Stimulated activated CD8-positive, alpha-beta memory T cell treated with anti-CD3 and anti-CD28 coated beads, Interleukin-7, amount 100 ng/mL, for 1 hour (primary cell): ENCODE data around the gene MRPL19.
"Not testable (repeated sequence)": the region's sequence is repeated elsewhere in the genome, so short reads cannot be mapped to it uniquely, and the experiment has no call there.

Source experiments
- DNase-seq, 2 donors: peaks; one replicate each; pipeline ENCODE4 v3.0.0-alpha.2; 2020; ENCODE audit warnings: low read depth in 2 of 2

Gene MRPL19

DNA sequence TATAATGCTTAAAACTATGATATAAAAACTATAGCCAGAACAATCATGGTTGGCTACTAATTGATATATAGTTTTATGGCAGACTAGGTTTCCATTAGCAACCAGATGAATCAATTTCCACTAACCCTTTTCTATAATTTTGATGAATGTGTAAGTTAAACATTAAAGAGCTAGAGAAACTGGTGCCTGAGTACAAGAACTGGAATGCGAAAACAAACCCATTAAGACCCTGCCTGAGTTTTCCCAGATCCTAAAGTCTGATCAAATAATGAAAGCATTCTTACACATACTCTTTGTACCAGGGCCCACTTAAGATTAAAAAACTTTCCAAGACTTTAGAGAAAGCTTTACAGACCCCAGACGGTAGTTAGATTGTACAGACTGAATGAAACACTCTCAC, 21.3 kb downstream of the MRPL19 start:
- no peak for DNase-seq

DNA sequence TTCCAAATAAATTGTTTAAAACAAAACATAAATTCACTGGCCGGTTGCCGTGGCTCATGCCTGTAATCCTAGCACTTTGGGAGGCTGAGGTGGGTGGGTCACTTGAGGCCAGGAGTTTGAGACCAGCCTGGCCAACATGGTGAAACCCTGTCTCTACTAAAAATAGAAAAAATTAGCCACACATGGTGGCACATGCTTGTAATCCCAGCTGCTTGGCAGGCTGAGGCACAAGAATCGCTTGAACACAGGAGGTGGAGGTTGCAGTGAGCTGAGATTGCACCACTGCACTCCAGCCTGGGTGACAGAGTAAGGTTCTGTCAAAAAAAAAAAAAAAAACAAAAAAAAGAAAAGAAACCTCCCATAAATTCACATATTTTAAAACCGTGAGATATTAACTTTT, 28.8 kb downstream of the MRPL19 start:
- not testable (repeated sequence) for DNase-seq

DNA sequence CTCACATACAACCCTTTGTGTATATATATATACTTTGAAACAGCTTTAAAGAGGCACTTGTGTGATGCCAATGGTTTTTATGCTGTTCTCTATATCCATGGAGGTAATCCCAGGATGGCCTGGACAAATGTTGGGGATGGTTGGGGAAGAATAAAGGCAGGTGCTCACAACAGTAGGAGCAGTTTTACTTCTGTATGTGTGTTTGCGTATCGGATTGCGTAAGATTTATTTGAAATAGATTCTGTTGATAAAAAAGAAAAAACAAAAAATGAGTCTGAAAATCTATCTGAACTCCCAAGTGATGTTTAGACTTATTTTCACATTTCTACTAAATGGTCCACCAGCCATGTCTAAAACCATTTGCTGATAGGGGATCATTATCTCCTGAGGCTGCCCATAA, 29.3 kb downstream of the MRPL19 start:
- no peak for DNase-seq

DNA sequence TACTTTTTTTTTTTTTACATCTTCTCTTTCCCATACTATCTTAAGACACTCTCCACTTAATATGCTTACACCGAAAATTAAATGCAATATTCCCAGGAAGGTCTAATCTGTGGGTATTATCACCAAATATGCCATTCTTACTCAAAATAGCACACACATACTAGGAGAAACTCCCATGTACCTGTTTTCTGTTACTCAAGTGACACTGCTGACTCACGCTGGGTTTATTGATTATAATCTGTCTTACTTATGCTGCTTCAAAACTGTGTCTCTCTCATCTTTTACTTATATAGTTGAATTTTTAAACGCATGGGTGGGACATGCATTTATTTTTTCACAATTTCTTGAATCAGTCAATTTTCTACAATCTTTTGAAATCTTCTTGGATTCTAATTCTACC, 29.9 kb downstream of the MRPL19 start:
- DNase-seq = no peak

DNA sequence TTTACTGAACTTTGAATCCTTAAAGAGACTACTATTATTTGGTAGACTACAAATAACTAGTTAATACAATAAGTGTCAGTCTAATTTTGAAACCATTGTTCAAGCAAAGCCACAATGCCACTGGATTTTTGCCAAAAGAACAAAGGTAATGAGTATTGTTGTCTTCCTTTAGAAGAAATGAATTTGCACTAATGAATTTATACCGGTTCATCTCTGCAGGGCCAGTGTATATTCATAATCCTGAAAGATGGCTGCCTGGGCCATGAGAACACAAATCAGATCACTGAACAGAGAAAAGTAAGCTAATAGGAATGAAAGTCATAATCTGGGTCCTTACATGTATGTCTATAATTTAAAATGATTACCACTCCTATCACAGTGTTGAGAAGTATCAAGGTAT, 33.0 kb downstream of the MRPL19 start:
- DNase-seq = no peak

DNA sequence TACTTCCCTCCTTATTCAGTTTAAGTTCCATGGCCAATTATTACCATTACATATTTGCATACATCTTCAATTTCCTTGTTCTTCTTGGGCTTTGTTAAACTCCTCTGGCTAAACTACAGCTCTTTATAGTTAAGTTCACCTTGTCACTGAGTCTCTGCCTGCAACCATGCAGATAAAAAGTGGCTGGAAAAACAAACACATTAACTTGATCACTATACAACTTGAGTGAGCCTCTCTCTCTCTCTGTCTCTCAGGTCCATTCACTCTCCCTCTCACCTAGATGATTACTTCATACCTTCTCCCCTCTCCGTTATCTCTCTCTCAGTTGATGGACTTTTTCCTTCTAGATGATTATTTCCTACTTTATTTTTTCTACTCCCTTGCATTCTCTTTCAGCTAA, 33.8 kb downstream of the MRPL19 start:
- no peak for DNase-seq

DNA sequence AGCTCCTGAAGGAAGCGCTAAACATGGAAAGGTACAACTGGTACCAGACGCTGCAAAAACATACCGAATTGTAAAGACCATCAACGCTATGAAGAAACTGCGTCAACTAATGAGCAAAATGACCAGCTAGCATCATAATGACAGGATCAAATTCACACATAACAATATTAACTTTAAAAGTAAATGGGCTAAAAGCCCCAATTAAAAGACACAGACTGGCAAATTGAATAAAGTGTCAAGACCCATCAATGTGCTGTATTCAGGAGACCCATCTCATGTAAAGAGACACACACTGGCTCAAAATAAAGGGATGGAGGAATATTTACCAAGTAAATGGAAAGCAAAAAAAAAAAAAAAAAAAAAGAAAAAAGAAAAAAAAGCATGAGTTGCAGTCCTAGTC, 36.8 kb downstream of the MRPL19 start:
- not testable (repeated sequence) for DNase-seq

DNA sequence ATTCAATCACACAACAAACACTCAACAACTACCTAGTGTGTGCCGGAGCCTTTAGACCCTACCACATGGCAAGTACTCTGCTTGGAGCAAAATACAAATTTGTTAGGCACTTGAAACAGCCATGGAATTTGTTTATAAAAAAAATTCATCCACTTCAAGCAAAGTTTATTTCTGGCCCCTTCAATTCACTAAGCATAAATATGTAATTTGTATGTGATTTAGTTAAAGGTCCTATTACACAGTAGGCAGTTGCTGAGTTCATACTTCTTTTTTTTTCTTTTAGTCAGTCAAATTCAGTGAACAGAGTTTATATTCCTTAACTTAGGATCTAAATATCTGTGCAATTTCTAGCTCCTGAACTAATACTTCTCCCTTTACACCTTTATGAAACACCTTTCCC, 41.6 kb downstream of the MRPL19 start:
- DNase-seq = no peak

DNA sequence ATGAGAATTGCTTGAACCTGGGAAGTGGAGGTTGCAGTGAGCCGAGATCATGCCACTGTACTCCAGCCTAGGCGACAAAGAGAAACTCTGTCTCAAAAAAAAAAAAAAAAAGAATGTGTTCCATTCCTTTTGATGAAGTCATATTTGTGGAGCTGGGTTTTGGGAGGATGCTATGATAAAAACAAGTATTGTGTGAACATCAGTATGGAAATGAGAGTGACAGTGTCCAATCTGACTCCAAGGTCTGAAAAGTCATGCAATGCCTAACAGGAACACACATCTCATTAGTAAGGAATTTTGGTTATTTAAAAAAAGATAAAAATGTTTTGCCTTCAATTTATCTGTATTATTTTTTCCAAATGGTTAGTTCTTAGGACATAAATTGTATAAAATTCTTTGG, 52.3 kb downstream of the MRPL19 start:
- DNase-seq = no peak

DNA sequence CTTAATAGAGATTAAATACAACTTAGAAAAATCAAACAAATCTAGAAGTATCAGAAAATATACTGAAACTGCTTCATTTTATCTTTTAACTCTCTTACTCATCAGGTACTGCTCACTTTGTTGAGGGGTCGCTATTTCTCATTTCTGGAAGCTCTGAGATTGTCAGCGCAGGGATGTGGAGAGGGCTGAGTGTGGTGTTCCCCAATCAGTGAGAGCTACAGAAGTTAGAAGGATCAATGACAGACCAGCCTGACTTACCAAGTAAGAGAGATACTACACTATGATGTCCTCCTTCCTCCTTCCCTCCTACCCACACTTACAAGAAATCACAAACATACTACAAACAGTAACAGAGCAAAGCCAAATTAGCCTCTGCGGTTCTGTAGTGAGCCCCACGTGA, 56.0 kb downstream of the MRPL19 start:
- no peak for DNase-seq

DNA sequence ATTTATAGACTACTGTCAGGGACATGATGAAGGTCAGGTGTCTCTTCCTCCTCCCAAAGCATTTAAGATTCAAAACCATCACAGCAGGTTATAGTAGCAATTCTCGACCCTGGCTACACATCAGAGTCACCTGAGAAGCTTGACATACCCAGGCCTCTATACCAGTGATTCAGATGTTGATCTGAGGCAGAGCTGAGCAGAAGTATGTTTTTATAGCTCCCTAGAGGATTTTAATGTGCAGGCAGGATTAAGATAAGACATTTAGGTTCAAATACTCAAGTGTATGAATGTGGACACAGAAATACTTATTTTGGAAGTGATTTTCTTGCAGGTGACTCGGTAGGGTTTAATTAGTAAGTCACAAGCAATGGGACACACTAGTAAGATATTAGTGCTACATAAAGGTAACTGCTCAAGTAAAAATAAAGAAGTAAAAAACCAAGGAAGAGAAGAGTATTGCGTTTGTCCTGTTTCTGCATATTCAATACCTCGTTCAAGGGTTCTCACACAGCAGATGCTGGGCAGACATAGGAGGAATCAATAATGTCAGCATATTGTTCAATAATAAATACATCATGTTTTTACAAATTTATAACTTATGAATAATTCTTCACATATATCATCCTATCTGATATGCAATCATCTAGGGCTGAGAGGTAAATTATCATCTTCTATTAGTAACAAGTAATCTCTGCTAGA, 57.2 kb downstream of the MRPL19 start:
- no peak for DNase-seq

DNA sequence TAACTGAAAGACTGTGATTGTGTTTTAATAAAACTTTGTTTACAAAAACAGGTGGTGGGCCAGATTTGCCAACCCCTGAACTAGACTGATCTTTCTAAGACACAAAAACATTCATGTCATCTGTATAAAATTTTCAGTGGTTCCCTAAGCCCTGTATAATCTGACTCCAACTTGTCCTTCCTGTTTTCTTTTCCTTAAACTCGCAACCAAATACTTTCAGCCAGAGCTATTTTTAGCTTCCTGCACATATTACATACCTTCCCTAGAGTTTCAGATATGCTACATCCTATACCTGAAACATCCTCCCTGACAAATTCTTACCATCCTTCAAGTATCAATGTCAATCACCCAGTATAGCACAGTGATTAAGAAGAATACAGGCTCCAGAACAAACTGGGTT, 59.3 kb downstream of the MRPL19 start:
- DNase-seq = no peak

DNA sequence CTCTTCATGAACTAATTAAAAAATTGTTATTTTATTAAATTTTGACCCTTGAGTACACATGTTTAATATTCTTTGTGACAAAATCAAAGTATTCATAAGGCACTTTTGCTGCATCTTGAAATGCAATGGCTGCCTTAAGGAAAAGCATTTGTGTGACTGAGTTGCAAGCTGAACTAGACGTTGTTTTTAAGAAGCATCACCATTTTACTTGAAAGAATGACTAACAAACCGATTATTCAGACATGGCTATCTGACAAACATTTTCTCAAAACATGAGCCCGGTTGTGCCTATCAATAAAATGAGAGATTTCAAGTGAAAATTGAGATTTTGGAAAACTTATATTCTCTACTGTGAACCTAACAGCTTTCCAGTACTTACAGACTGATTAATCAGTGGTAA, 61.3 kb downstream of the MRPL19 start:
- DNase-seq = no peak

DNA sequence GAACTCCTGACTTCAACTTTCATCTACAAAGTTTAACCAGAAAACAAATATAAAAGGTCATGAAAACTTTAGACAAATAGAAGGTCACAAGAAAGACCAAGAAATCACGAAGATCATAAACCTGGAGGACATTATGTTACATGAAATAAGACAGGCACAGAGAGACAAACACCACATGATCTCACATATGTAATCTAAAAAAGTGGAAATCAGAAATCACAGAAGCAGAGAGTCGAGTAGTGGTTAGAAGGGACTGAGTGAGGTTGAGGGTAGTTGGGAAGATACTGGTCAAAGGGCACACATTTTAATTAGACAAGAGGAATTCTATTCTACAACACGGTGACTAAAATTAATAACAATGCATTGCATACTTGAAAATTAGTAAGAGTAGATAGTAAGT, 62.7 kb downstream of the MRPL19 start:
- DNase-seq = no peak

DNA sequence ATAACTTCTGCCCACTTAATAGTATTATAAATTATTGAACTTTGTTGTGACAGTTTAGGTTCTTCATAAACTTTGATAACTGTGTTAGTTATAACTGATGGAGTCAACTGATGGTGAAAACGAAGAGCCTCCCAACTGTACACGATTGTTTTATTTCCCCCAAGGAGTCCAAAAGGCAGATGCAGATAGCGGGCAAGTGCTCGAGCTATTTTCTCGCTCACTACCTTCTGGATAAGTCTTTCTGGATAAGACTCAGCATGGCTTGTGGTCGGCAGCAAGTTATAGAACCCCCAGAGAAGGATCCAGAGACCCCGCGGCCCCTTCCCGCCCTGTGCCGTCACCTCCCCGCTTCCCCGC, 63.6 kb downstream of the MRPL19 start:
- DNase-seq = no peak

DNA sequence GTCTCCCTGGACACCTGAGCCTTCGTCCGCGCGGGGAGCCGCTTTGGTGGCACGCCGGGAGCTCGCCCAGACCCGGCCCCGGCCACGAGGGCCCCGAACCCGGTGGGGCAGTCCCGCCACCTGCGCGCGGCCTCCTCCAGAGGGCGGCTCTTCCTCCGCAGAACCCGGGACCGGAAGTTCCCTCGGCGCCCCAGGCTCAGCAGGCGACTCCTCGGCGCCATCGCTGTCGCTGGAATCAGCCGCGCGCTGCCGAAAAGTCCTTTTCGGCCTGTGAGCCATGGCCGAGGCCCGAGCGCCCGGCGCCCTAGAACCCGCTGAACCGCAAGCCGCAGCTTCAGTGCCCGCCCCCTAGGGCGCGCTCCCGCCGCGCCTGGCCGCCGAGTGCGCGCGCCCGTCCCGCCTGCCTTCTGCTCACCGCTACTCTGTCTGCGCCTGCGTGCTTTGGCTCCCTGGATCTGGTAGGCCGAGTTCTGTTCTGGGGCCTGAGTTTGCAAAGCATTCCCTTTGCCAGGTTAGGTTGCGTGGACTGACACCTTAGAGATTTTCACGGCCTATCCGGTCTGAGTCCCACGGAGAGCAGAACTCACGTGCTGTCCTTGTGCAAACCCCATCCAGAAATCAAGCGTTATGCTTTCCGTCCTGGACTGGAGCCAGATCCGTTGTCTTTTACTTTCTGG, 64.1 kb downstream of the MRPL19 start, which contains the start of gene GCFC2:
Gene GCFC2 (minus strand): TSS at position 339 of the 677 bp plus-strand sequence. CDS start 60 bp downstream, at position 279.
- DNase-seq = peak; percentile 63 to 69

DNA sequence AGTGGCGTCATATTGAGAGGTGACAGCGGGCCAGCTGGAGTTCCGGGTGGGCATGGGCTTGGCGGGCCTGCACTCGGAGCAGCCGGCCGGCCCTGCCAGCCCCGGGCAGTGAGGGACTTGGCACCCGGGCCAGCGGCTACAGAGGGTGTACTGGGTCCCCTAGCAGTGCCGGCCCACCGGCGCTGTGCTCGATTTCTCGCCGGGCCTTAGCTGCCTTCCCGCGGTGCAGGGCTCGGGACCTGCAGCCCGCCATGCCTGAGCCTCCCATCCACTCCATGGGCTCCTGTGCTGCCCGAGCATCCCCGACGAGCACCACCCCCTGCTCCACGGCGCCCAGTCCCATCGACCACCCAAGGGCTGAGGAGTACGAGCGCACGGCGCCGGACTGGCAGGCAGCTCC, 65.0 kb downstream of the MRPL19 start:
- DNase-seq = not testable (repeated sequence)

DNA sequence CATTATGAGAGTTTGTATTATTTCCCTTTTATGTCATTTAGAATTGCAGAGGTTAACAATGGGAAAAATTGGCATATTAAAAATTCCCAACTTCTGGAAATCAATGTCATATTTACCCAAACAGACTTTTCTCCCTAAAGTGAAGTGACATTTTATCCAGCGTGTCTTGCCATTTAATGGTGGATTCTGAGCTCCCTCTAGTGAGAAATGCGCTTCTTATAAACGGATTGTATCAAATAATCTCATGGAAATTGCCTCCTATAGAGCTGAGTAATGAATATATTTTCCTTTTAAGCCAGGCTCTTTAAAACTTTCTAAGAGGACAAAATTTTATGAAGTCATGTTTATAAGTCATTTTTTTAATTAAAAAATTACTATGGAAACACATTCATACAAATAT, 69.8 kb downstream of the MRPL19 start:
- no peak for DNase-seq

DNA sequence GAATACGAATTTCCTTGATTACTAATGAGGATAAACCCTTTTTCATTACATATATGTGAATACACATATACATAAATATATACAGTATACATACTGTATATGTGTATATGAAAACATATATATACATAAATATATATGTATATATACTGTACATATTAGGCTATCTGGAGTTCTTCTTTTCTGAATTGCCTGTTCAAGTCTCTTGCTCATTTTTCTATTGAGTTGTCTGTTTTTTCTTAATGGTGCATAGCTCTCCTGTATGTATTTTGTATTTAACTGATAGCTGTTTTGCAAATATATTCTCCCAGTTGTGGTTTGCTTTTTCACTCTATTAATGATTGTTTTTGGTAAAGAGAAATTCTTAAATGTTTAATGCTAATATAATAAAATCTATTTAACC, 73.0 kb downstream of the MRPL19 start:
- DNase-seq = no peak

DNA sequence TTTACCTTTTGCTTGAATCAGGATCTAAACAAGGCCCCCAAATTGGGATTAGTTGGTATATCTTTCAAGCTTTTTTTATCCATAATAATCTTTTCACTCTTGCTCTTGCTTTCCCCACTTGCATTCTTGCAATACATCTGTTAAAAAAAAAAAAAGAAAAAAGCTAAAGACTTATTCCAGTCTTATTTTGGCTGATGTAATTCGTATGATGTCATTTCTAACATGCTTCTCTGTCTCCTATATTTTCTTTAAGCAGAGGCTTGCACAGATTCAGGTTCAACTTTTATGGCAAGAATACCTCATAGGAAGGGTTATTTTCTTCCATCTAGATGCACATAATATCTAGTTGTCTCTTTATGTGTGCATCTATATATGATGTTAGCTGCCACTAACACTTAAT, 73.9 kb downstream of the MRPL19 start:
- DNase-seq = no peak

DNA sequence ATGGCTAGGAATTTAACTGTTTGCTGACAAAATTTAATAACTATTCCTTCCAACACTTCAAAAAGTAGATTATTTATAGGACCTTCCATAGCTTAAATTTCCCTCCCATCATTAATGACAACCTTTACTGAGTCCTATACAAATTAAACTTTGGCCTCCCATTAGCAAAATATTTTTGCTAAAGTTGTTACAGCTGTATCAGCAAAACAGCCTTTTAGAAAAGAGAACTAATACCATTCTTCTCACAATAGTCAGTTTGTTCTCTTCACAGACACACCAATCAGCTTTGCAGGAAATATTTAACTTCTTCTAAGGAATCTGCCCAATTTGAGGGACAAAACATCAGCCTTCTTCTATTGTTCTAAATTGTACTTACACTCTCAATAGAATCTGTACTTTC, 76.1 kb downstream of the MRPL19 start:
- DNase-seq = no peak

DNA sequence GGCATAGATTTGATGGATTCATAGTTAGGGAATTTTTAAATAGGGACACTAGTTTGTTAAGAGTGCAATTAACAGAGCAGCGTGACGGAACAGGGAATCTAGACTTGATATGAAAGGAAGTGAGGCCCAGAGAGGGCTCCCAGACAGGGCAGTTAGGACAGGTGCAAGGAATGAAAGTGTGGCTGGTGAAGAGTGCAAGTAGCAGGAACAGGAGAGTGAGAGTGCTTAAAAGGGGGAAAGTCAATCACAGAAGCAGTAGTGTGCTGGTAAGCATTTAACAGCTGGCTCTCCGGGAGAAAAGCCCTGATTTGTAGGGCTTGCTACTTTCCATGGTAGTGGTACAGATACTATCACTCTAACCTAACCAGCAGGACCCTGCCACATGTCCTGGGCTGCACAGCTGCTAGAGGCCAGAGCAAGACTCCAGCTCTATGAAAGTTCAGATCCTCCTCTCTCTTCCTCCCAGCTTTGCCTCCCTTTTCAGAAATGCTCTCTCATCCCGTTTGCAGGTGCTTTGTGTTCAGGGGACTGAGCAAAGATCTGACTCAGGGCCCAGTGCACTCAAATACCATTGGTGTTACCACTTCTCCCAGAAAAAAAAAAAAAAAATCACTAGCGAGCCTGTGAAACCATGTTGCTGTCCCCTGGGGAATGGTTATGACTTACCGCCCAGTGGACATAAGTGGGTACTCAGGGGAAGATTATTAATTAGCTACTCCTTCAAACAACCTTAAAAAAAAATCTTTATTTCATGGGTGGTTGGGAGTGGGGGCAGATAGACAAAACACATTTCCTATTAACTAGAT, 82.2 kb downstream of the MRPL19 start:
- no peak for DNase-seq

DNA sequence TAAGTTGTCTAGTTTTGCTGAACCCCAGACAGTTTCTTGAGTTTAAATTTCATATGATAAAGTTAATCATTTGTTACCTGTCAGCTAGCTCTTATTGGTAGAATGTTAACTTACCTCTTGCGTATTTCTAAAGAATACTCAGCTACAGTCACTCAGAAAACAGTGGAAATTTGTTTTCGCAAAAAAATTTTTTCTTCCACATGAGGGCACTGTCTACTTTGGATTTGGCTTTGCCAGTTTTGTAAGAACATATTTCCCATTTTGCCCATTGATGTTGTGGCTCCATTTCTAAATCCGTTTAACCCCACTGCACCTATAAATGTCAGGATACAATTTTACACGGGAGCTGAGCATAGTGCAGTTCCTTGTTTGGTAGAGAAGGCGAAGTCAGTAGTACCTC, 83.3 kb downstream of the MRPL19 start:
- no peak for DNase-seq
